HL-60 (cell line): ENCODE measurements around the gene LRRK1.

ENCODE experiments used
- CTCF ChIP-seq: IDR thresholded peaks from one replicate; pipeline ENCODE4 v1.5.1; 2011; ENCODE audit warnings: low read length, control low read depth, inconsistent platforms; ENCODE audit not compliant: insufficient read depth
- POLR2AphosphoS5 ChIP-seq: IDR thresholded peaks from 2 replicates; pipeline ENCODE4 v1.6.1; 2012; ENCODE audit warnings: low read depth

DNA sequence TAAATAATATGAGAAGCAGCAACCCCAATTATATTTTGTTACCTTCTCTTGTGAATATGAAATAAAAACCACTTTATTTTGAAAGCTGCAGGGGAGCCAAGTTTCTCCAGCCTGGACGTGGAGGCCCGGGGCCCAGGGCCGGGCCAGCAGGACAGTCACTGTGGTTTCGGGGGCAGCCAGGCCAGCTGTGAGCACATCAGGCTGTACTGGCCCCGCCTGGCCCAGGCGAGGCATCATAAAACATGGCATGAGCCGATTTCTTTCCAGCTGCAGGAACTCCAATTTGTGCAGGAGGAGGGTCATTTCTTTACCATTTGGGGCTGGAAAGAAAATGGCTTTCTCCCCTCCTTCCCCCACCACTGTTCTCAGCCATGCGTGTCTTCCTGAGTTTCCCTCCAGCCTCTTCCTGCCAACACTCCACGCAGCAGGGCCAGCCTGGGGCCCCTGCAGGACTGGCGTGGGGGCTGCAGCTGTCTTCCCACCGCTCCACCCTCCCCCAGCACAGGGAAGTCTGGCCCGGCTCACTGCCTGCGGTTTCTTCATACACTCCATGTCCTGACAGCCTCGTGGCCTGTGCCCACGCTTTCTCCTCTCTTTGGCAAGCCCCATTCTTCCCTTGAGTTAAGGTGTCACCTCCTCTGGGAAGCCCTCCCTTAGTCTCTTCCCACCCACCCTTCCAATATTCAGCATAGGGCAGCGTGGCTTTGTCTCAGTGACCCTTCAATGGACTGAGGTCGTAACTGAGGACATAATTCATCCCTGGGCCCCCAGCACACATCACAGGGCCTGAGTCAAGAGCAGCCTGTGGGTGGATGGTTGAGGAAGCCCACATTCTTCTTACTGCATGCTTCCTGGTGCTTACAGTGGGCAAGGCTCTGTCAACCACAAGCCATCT, 196.9 kb downstream of the LRRK1 start:
- peak; percentile 58; the same call in 1 of the 2 replicates for TF ChIP-seq POLR2AphosphoS5
- no peak for TF ChIP-seq CTCF
